WI38 (cell line): ENCODE measurements around the gene SLC2A9.

Experiments
- H3K4me3 ChIP-seq: 2 replicates; pipeline ENCODE4 v1.5.1; 2011; ENCODE audit warnings: low read depth, mild to moderate bottlenecking, control low read depth, low read length
- TF ChIP-seq, protein P1 (sequence below): IDR thresholded peaks from 2 replicates; pipeline ENCODE4 v1.5.1; 2012; ENCODE audit warnings: low read depth, mild to moderate bottlenecking, control low read depth, low read length

The SLC2A9 gene

DNA sequence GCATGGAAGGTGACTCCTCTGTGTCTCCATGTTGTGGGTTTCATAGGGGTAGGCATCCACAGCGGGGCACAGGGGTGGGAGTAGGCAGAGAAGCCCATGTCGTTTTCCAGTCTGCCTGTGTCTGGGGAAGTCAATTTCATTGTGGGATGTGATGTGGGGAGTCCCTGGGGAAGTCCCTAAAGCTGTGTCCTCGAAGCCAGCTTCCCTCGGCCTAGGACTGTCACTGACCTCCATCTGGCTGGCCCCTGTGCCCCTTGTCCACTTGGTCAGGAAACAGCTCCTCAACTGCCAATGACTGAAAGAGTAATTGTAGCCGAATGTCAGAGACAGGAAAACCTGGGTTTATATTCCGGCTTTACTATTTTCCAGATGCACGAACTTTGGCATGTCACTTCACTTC lies 130.2 kb downstream of the SLC2A9 start:
- no peak overlapping the region for H3K4me3 ChIP-seq
- TF ChIP-seq, protein P1, sequence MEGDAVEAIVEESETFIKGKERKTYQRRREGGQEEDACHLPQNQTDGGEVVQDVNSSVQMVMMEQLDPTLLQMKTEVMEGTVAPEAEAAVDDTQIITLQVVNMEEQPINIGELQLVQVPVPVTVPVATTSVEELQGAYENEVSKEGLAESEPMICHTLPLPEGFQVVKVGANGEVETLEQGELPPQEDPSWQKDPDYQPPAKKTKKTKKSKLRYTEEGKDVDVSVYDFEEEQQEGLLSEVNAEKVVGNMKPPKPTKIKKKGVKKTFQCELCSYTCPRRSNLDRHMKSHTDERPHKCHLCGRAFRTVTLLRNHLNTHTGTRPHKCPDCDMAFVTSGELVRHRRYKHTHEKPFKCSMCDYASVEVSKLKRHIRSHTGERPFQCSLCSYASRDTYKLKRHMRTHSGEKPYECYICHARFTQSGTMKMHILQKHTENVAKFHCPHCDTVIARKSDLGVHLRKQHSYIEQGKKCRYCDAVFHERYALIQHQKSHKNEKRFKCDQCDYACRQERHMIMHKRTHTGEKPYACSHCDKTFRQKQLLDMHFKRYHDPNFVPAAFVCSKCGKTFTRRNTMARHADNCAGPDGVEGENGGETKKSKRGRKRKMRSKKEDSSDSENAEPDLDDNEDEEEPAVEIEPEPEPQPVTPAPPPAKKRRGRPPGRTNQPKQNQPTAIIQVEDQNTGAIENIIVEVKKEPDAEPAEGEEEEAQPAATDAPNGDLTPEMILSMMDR = no peak

DNA sequence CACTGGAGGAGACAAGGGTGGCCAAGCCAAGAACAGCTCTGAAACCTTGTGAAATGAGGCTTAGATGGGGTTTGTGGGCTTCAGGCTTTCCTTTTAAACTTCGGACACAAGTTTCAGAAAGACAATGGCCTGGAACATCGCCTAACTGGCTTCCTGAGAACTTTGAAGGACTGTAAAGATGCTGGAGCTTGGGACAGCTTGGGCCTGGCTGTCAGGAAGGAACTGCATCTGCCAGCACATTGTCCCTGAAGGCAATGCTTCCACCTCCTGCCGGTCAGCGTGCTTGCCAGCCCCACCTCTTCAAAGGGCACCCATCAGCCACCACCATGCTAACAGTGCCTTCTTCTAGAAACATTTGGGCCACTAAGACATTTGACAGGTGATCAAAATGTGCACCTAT lies 132.0 kb downstream of the SLC2A9 start:
- TF ChIP-seq, protein P1 = no peak
- H3K4me3 ChIP-seq = no peak overlapping the region

DNA sequence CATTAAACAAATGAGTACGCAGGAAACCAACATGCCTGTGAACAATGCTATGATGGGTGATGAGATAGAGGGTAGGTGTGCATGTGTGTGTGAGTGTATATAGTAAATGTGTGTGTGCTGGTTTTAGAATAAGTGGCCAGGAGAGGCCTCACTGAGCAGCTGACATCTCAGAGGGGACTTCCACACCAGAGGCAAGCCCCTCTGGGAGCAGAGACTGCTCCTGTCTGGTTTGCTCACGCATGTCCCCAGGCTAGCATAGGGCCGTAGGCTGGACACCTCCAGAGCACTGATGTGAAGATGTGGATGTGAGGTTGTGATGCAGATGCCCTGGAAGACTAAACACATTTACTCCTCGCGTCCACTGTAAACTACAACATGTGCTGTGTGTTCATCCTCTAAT lies 135.3 kb downstream of the SLC2A9 start:
- TF ChIP-seq, protein P1 = no peak
- no peak overlapping the region for H3K4me3 ChIP-seq

DNA sequence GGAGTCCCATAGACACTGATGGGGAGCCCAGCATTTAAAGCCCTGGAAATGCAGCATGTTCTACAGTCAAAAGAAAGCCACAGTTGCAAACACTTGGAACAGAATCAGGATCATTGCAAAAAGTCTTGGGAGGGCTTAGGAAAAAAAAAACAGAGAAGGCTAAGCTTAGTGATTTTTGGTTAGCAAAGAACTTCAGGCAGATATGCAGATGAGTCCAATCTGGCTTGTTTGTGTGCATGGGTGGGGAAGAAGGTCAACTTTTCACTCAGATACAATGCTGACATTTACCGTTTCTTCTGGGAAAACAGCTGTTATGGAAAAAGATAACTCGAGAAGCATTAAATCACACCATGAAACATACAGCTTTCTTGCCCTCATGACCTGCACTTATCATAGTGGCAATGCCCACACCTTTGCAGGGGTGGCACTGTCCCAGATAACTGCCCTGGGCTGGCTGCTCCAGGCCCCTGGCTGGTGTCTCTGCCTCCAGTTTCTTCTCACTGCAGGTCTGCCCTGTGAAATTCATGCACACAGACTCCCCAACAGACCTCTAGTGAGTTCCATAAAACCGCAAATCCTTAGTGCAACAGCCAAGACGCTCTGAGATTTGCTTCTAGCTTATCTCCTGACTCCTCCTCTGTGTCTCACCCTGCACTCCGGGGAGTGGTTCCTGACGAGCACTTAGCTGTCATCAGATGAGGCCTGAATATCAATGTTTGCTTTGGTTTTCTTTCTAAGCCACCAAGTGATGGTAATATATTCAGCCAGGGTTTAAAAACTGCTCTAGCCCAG lies 140.7 kb downstream of the SLC2A9 start:
- TF ChIP-seq, protein P1 = no peak
- no peak overlapping the region for H3K4me3 ChIP-seq

DNA sequence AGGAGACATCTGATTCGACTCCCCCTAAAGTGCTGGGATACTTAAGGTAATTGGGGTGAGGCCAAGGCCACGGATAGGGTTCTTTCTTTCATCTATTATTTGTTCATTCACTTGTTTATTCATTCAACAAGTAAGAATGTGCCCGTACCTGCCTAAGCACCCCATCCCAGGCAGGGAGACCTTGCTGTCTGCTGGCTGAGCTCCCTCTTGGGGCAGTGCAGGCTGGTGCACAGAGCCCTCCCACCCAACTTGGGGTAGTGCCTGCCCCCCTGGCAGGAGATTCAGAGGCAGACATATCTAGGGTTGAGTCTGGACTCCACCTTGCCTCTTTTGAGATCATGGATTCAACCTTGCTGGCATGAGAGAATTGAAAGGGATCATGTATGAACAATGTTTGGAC lies 144.2 kb downstream of the SLC2A9 start:
- TF ChIP-seq, protein P1 = no peak
- H3K4me3 ChIP-seq = no peak overlapping the region

DNA sequence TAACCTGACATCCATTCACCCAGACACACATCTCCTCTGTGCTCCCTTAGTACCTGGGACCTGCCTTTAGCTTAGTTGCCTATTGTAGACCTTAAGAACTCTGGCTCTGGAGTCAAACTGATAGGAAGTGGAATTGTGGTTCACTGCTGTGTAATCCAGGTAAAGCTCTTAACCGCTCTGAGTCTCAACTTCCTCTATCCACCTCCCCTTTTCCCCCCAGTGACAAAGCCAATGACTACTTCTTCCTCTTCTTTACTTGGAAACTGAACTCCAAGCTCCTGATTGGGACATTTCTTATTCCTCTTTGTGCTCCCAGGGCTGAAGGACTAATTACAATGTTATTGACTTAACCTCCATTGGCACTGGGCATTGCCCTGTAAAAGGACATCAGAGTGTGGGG lies 145.8 kb downstream of the SLC2A9 start:
- TF ChIP-seq, protein P1 = no peak
- H3K4me3 ChIP-seq = no peak overlapping the region

DNA sequence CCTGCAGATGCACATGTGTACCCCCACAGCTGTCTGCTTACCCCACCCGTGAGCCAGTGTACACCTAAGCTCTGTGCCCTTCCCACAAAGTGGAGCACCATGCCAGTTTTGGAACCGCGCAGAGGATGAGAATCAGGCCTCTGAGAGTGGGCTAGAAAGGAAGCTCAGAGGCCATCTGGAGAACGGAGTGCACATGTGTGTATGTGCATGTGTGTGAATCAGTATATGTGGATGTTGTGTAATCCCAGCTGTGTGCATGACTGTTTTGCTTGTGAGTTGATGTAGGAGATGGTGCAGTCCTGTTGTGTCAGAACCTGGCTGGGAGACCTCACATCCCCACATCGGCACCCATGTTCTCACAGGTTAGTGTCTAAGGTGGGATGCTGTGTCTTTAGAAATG lies 146.9 kb downstream of the SLC2A9 start:
- TF ChIP-seq, protein P1 = no peak
- H3K4me3 ChIP-seq = no peak overlapping the region
